ENCODE measurements around the gene ZNF598.
A peak's percentile ranks its signal among the peaks of the same experiment; 100 is the strongest.

The ZNF598 gene

DNA sequence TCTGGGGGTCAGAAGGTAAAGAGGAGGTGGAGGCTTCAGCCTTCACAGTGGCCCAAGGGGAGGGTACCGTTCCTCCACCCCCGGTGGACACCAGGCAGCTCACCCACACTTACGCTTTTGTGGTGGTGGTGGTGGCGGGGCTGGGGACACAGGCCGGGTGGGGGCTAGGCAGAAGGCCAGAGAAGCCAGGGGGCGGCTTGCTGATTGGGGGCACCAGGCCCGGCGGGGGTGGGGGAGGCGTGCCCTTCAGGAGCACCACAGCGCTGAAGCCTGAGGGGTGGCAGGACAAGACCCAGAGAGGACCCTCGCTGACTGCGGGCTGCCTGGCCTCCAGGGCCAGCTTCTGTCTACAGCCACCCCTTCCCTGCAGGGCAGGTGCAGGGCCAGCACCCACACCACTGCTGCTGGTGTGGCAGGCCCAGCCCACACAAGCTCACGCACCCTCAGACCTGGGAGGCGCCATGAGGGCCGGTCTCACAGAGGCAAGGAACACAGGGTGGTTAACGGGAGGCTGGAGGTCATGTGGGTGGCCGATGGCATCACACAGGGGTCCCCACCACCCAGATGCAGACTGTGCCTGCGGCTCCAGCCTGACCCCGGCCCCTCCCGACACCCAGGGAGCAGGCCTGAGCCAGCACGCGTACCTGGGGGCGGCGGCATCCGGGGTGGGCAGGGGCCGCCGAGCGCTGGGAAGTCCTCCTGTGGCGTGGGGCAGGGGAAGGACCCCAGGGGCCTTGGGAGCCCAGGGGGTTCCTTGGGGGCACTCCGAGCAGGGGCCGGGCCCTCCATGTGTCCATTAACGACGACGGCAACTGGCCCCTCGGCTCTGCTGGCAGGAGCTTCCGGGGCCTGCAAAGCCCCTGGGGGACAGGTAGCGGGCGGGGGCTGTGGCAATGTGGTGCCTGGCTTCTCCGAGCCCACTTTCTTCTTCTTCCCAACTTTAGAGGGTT is 10.5 kb downstream of the ZNF598 start:
- H3K27ac Mint-ChIP-seq: no peak overlapping the region
- H3K27me3 Mint-ChIP-seq (ENCODE audit: low read depth): peaks cover 6% of the 10 kb centered on the region
- peaks cover 23% of the 10 kb centered on the region for H3K36me3 Mint-ChIP-seq (ENCODE audit: low read depth)
- no peaks in the 10 kb centered on the region for H3K9me3 Mint-ChIP-seq
- H3K4me3 Mint-ChIP-seq: no peak overlapping the region
- peaks cover 3% of the 10 kb centered on the region for H3K4me1 Mint-ChIP-seq
- TF ChIP-seq CTCF (IDR thresholded peaks at IDR 0.05; ENCODE audit: unreplicated experiment in 3 of 3): no peak

DNA sequence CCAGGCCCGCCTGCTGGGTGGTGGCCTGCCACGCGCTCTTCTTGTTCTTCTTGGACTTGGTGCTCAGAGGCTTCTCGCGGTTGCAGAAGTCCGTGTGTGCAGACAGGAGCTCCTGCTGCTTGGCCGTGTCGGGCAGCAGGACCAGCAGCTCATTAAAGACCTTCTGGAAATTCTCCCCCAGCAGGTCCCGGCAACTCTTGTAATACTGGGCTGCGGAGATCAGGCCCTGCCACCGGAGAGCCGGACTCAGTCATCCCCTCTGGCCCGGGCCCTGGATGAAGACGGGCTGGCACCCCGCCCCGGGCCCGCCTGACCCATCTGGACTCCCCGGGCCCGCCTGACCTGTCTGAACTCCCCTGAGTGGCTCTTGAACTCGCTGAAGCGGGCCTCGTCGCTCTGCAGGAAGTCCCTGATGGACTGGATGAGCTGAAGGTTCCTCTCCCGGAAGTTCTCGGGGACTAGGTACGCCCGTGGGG is 11.2 kb downstream of the ZNF598 start:
- no peaks in the 10 kb centered on the region for H3K9me3 Mint-ChIP-seq
- TF ChIP-seq CTCF (IDR thresholded peaks at IDR 0.05; ENCODE audit: unreplicated experiment in 3 of 3): no peak
- peaks cover 23% of the 10 kb centered on the region for H3K36me3 Mint-ChIP-seq (ENCODE audit: low read depth)
- peaks cover 13% of the 10 kb centered on the region for H3K27me3 Mint-ChIP-seq (ENCODE audit: low read depth)
- H3K4me3 Mint-ChIP-seq: no peak overlapping the region
- no peaks in the 10 kb centered on the region for H3K4me1 Mint-ChIP-seq
- no peak overlapping the region for H3K27ac Mint-ChIP-seq

- H3K36me3 Mint-ChIP-seq (ENCODE audit: low read depth): peaks cover 23% of the 10 kb centered on the region
- no peaks in the 10 kb centered on the region for H3K9me3 Mint-ChIP-seq
- H3K4me1 Mint-ChIP-seq: no peaks in the 10 kb centered on the region
- peaks cover 19% of the 10 kb centered on the region for H3K27me3 Mint-ChIP-seq (ENCODE audit: low read depth)
- H3K4me3 Mint-ChIP-seq: no peak overlapping the region
- TF ChIP-seq CTCF (IDR thresholded peaks at IDR 0.05; ENCODE audit: unreplicated experiment in 3 of 3): no peak
- H3K27ac Mint-ChIP-seq: no peak overlapping the region
Measured at GRCh38 chr16:1997494-1998359, 11.9 kb downstream of the ZNF598 start.

- TF ChIP-seq CTCF (IDR thresholded peaks at IDR 0.05; ENCODE audit: unreplicated experiment in 3 of 3): no peak
- Mint-ChIP-seq H3K9me3 (no peaks in the 10 kb centered on the region), H3K36me3 (ENCODE audit: low read depth) (peaks cover 16% of the 10 kb centered on the region), H3K4me1 (peaks cover 5% of the 10 kb centered on the region), H3K4me3 (peak overlapping the region; percentile 33 to 68 (median 52)), H3K27ac (peak overlapping the region in 2 of 3 experiments; percentile 35 to 54), H3K27me3 (ENCODE audit: low read depth) (peaks cover 47% of the 10 kb centered on the region)
Measured at GRCh38 chr16:1993731-1994131, 15.9 kb downstream of the ZNF598 start.

- H3K27me3 Mint-ChIP-seq (ENCODE audit: low read depth): peaks cover 56% of the 10 kb centered on the region
- H3K36me3 Mint-ChIP-seq (ENCODE audit: low read depth): peaks cover 14% of the 10 kb centered on the region
- H3K4me3 Mint-ChIP-seq: no peak overlapping the region
- H3K4me1 Mint-ChIP-seq: peaks cover 9% of the 10 kb centered on the region
- no peaks in the 10 kb centered on the region for H3K9me3 Mint-ChIP-seq
- H3K27ac Mint-ChIP-seq: no peak overlapping the region
- TF ChIP-seq CTCF (IDR thresholded peaks at IDR 0.05; ENCODE audit: unreplicated experiment in 3 of 3): no peak
Measured at GRCh38 chr16:1992704-1993317, 16.8 kb downstream of the ZNF598 start.

Measured in nephron (organoid).